Neural crest cell (in vitro differentiated cells): ENCODE results near the gene SLC25A44. TPM values are rescaled to one million over a fixed set of nuclear protein-coding genes. Genes with fewer than 3 reads are reported as not detected.
A peak's percentile ranks its signal among the peaks of the same experiment; 100 is the strongest.

Experiments
- DNase-seq: peaks from one replicate; pipeline ENCODE4 v3.0.0; 2021; ENCODE audit warnings: low read depth, mixed read lengths, low spot score
- H3K27ac Mint-ChIP-seq: one replicate; pipeline ENCODE4 v1.8.0; 2021; ENCODE audit warnings: mild to moderate bottlenecking, mixed read lengths; ENCODE audit not compliant: unreplicated experiment
- H3K27me3 Mint-ChIP-seq: 2 replicates; pipeline ENCODE4 v1.8.0; 2021; ENCODE audit warnings: low read depth, mild to moderate bottlenecking, mixed read lengths
- H3K36me3 Mint-ChIP-seq: 2 replicates; pipeline ENCODE4 v1.8.0; 2021; ENCODE audit warnings: low read depth, mild to moderate bottlenecking, mixed read lengths
- H3K4me1 Mint-ChIP-seq: 2 replicates; pipeline ENCODE4 v1.8.0; 2021; ENCODE audit warnings: mixed read lengths
- H3K4me3 Mint-ChIP-seq: one replicate; pipeline ENCODE4 v1.8.0; 2021; ENCODE audit warnings: mild to moderate bottlenecking, mixed read lengths
- H3K9me3 Mint-ChIP-seq: 2 replicates; pipeline ENCODE4 v1.8.0; 2021; ENCODE audit warnings: mixed read lengths
- total RNA-seq: library from RNA; stranded (reverse); gene quantifications from 2 replicates; pipeline ENCODE4 v1.2.1, GENCODE V29; 2021
- TF ChIP-seq, protein P1 (sequence below): fragments of 200-600 bp; sonication (generic); conservative IDR thresholded peaks from 2 replicates; pipeline ENCODE4 v1.5.0; 2021; ENCODE audit warnings: antibody characterized with exemption, mild to moderate bottlenecking

SLC25A44 gene
- total RNA-seq, 1 donor from 2014 or later: 22.7 TPM

DNA sequence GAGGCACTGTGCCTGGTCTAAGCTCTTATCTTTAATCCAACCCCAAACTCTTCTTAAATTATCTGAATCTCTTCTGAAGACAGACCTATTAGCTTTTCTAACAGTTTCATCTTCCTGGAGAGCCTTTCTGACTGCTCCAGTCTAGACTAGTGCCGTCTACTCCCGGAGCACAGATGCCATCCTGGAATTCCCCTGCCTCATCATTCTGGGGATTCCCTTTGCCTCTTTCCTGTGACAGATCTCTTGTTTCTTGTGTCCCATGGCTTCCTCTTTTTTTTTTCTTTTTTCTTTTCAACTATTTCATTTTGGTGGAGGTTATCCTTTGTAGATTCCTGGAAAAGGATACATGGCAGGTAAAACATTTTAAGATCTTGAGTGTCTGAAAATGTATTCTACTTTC, 28.8 kb upstream of the SLC25A44 start:
- H3K27me3 Mint-ChIP-seq: no peaks in the 10 kb centered on the region
- no peak for DNase-seq
- H3K36me3 Mint-ChIP-seq: peaks cover 2% of the 10 kb centered on the region
- H3K4me1 Mint-ChIP-seq: peaks cover 20% of the 10 kb centered on the region
- TF ChIP-seq, protein P1, sequence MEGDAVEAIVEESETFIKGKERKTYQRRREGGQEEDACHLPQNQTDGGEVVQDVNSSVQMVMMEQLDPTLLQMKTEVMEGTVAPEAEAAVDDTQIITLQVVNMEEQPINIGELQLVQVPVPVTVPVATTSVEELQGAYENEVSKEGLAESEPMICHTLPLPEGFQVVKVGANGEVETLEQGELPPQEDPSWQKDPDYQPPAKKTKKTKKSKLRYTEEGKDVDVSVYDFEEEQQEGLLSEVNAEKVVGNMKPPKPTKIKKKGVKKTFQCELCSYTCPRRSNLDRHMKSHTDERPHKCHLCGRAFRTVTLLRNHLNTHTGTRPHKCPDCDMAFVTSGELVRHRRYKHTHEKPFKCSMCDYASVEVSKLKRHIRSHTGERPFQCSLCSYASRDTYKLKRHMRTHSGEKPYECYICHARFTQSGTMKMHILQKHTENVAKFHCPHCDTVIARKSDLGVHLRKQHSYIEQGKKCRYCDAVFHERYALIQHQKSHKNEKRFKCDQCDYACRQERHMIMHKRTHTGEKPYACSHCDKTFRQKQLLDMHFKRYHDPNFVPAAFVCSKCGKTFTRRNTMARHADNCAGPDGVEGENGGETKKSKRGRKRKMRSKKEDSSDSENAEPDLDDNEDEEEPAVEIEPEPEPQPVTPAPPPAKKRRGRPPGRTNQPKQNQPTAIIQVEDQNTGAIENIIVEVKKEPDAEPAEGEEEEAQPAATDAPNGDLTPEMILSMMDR: no peak
- peaks cover 5% of the 10 kb centered on the region for H3K9me3 Mint-ChIP-seq
- no peak overlapping the region for H3K27ac Mint-ChIP-seq
- peak overlapping the region; percentile 2 for H3K4me3 Mint-ChIP-seq

GRCh38 chr1:156167536-156167935, 26.4 kb upstream of the SLC25A44 start:
- H3K27me3 Mint-ChIP-seq: no peaks in the 10 kb centered on the region
- peak overlapping the region; percentile 53 for H3K27ac Mint-ChIP-seq
- H3K9me3 Mint-ChIP-seq: peaks cover 5% of the 10 kb centered on the region
- peak overlapping the region; percentile 44 for H3K4me3 Mint-ChIP-seq
- TF ChIP-seq, protein P1: no peak
- peaks cover 2% of the 10 kb centered on the region for H3K36me3 Mint-ChIP-seq
- H3K4me1 Mint-ChIP-seq: peaks cover 7% of the 10 kb centered on the region
- no peak for DNase-seq

DNA sequence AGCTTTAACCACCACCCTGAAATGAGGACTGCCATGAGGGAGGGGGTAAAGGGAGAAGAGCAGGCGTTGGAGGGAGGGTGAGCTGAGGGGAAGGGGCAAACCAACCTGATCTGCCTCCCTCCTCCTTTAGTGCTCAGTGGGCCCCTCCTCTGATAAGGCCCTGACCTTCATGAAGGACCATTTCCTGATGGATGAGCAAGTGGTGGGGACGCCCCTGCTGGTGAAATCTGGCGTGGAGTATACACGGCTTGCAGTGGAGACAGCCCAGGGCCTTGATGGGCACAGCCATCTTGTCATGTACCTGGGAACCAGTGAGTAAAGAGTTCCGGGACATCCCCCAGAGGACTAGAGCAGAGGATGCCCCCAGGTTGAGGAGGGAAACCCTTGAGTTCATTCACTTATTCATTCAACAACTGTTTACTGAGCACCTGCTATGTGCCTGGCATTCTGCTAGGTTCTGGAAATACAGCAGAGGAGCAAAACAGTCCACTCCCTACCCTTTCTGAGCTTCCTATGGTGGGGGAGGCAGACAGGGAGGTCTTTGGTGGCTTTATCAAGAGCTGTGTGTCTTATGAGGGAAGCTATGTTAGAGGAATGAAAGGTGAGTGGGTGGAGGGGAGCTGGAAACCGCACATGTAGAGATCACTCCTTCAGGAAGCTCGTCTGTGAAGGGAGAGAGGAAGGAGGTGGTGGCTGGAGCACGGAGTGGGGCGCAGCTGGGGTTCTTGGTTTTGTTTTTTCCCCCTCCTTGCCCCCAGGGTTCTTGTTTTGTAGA, 21.0 kb upstream of the SLC25A44 start:
- no peak for DNase-seq
- Mint-ChIP-seq H3K4me3 (no peak overlapping the region), H3K27me3 (no peaks in the 10 kb centered on the region), H3K27ac (peak overlapping the region; percentile 35), H3K36me3 (no peaks in the 10 kb centered on the region), H3K4me1 (peaks cover 4% of the 10 kb centered on the region), H3K9me3 (peaks cover 3% of the 10 kb centered on the region)
- TF ChIP-seq, protein P1: no peak

DNA sequence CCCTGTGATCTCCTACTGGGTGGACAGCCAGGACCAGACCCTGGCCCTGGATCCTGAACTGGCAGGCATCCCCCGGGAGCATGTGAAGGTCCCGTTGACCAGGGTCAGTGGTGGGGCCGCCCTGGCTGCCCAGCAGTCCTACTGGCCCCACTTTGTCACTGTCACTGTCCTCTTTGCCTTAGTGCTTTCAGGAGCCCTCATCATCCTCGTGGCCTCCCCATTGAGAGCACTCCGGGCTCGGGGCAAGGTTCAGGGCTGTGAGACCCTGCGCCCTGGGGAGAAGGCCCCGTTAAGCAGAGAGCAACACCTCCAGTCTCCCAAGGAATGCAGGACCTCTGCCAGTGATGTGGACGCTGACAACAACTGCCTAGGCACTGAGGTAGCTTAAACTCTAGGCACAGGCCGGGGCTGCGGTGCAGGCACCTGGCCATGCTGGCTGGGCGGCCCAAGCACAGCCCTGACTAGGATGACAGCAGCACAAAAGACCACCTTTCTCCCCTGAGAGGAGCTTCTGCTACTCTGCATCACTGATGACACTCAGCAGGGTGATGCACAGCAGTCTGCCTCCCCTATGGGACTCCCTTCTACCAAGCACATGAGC, 17.2 kb upstream of the SLC25A44 start:
- no peak for DNase-seq
- Mint-ChIP-seq H3K9me3 (no peaks in the 10 kb centered on the region), H3K27ac (no peak overlapping the region), H3K4me3 (no peak overlapping the region), H3K4me1 (peaks cover 6% of the 10 kb centered on the region), H3K27me3 (peaks cover 2% of the 10 kb centered on the region), H3K36me3 (no peaks in the 10 kb centered on the region)
- TF ChIP-seq, protein P1: no peak

DNA sequence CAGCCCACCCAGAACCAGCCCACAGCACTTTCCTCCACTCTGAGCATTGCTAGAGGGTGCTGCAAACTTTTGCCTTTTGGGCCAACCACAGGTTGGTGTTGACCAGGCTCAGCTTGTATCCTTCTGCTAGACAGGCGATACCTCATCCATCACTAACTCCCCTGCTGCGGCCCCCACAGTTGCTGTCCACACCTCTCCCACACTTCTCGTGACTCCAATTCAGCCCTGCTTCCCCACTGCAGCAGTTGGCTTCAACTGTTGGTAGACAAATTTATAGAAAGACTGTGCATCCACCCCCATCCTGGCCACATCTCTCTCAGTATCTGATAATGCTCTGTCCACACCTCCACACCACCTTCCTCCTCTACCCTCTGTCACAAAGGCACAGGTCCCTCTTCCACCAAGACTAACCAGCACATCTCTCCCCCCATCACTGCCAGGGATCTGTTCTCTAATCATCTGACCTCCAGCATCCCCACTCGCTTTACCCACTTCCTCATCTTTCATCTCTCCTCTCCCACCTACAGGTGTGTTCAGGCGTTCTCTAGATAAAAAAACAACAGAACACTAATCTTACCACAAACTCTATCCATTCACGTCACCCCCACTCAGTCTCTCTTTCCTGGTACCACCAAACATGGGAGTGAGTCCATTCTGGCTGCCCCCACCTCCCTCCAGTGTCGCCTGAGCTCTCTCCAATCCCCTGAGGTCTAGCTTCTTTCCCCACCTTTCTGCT, 15.8 kb upstream of the SLC25A44 start:
- no peak overlapping the region for H3K27ac Mint-ChIP-seq
- H3K4me1 Mint-ChIP-seq: peaks cover 12% of the 10 kb centered on the region
- peaks cover 2% of the 10 kb centered on the region for H3K27me3 Mint-ChIP-seq
- TF ChIP-seq, protein P1: no peak
- no peak overlapping the region for H3K4me3 Mint-ChIP-seq
- no peak for DNase-seq
- H3K36me3 Mint-ChIP-seq: no peaks in the 10 kb centered on the region
- H3K9me3 Mint-ChIP-seq: no peaks in the 10 kb centered on the region
